ENCODE results near the gene KLF3.

DNA sequence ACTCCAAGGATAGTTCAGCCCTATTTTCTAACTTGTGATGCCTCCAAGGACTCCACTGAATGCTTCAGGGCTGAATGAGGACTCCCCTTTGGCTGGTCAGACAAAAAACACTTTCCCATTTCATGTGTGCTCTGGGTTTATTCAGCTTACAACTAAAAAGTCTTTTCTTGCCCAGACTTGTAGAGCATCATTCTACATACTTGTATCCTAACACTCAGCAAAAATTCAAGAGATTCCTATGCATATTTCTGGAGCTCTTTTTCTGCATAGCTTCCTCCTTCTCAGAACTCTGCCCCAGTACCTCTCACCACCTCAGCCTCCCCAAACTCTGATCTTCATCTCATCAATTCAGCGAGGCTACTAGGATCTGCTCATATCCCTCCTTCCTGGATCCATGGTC lies 22.2 kb upstream of the KLF3 start:
- TF ChIP-seq, protein P1, sequence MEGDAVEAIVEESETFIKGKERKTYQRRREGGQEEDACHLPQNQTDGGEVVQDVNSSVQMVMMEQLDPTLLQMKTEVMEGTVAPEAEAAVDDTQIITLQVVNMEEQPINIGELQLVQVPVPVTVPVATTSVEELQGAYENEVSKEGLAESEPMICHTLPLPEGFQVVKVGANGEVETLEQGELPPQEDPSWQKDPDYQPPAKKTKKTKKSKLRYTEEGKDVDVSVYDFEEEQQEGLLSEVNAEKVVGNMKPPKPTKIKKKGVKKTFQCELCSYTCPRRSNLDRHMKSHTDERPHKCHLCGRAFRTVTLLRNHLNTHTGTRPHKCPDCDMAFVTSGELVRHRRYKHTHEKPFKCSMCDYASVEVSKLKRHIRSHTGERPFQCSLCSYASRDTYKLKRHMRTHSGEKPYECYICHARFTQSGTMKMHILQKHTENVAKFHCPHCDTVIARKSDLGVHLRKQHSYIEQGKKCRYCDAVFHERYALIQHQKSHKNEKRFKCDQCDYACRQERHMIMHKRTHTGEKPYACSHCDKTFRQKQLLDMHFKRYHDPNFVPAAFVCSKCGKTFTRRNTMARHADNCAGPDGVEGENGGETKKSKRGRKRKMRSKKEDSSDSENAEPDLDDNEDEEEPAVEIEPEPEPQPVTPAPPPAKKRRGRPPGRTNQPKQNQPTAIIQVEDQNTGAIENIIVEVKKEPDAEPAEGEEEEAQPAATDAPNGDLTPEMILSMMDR (IDR thresholded peaks at IDR 0.05): no peak
- TF ChIP-seq POLR2AphosphoS5 (IDR thresholded peaks at IDR 0.05) (no peak), POLR2A (IDR thresholded peaks at IDR 0.05) (no peak), EP300 (IDR thresholded peaks at IDR 0.05) (no peak)

All from sigmoid colon (tissue), 4 donors.